Left ventricle myocardium inferior (tissue), 1 donor: Measurements from ENCODE around the gene NR2F1-AS1. TPM values are rescaled to one million over a fixed set of nuclear protein-coding genes. Genes with fewer than 3 reads are reported as not detected.
"Not testable (repeated sequence)": the region's sequence is repeated elsewhere in the genome, so short reads cannot be mapped to it uniquely, and the experiment has no call there.

Experiments
- DNase-seq: peaks from one replicate; pipeline ENCODE4 v3.0.0-alpha.2; 2020
- H3K27ac ChIP-seq: fragments of 200-600 bp; replicated peaks from 2 replicates; pipeline ENCODE4 v1.8.0; 2021
- H3K27me3 ChIP-seq: fragments of 200-600 bp; 2 replicates; pipeline ENCODE4 v1.8.0; 2021; ENCODE audit warnings: low read depth
- H3K36me3 ChIP-seq: fragments of 200-600 bp; 2 replicates; pipeline ENCODE4 v1.8.0; 2021
- H3K4me1 ChIP-seq: fragments of 200-600 bp; 2 replicates; pipeline ENCODE4 v1.8.0; 2021
- H3K4me3 ChIP-seq: fragments of 200-600 bp; 2 replicates; pipeline ENCODE4 v1.8.0; 2021; ENCODE audit warnings: mild to moderate bottlenecking, moderate library complexity
- H3K9me3 ChIP-seq: fragments of 200-600 bp; replicated peaks from 2 replicates; pipeline ENCODE4 v1.8.0; 2021
- intact Hi-C: fragments of 100-400 bp; cut with micrococcal nuclease; formaldehyde crosslinking; loops from one replicate; pipeline ENCODE4 v1.11.0; 2022
- total RNA-seq: library from RNA; stranded (reverse); fragmentation: NEBNext Ultra II Directional; extraction: Animal tissue kit (Norgen Biotek cat#: 25700); gene quantifications from one replicate; pipeline ENCODE4 v1.2.1, GENCODE V29; 2021
- TF ChIP-seq, protein P1 (sequence below): fragments of 200-600 bp; IDR thresholded peaks from 2 replicates; pipeline ENCODE4 v1.8.0; 2021; ENCODE audit warnings: antibody characterized with exemption, mild to moderate bottlenecking, borderline replicate concordance
- donor health status: DM: no; HTN: yes; CAD: no; lungs with severe emphysema.

Gene NR2F1-AS1
- total RNA-seq, 1 donor from 2014 or later, result 0.60 TPM

DNA sequence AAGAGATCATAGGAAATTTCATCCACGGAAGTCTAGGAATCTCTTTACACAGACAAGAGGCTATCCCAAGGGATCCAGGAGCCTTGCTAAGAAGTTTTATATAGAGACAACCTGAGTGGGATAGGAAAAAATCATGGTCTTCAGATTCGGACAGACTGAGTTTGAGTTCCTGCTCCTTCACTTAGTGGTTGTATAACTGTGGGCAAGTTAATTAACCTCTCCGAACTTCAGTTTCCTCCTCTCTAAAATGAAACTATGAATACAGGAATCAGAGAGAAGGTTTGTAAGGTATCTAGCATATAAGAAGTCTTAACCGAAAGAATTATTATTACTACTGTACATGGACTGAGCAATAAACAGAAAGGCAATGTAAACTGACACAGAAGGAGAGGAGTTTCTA, 35.1 kb downstream of the NR2F1-AS1 start:
- DNase-seq, result no peak
- no peaks in the 10 kb centered on the region for H3K4me1 ChIP-seq
- no peak overlapping the region for H3K4me3 ChIP-seq
- H3K27me3 ChIP-seq, result no peaks in the 10 kb centered on the region
- TF ChIP-seq, protein P1, sequence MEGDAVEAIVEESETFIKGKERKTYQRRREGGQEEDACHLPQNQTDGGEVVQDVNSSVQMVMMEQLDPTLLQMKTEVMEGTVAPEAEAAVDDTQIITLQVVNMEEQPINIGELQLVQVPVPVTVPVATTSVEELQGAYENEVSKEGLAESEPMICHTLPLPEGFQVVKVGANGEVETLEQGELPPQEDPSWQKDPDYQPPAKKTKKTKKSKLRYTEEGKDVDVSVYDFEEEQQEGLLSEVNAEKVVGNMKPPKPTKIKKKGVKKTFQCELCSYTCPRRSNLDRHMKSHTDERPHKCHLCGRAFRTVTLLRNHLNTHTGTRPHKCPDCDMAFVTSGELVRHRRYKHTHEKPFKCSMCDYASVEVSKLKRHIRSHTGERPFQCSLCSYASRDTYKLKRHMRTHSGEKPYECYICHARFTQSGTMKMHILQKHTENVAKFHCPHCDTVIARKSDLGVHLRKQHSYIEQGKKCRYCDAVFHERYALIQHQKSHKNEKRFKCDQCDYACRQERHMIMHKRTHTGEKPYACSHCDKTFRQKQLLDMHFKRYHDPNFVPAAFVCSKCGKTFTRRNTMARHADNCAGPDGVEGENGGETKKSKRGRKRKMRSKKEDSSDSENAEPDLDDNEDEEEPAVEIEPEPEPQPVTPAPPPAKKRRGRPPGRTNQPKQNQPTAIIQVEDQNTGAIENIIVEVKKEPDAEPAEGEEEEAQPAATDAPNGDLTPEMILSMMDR, result no peak
- no peaks in the 10 kb centered on the region for H3K9me3 ChIP-seq
- H3K36me3 ChIP-seq, result no peaks in the 10 kb centered on the region
- H3K27ac ChIP-seq, result no peak overlapping the region
- intact Hi-C loops, result no loop called here

DNA sequence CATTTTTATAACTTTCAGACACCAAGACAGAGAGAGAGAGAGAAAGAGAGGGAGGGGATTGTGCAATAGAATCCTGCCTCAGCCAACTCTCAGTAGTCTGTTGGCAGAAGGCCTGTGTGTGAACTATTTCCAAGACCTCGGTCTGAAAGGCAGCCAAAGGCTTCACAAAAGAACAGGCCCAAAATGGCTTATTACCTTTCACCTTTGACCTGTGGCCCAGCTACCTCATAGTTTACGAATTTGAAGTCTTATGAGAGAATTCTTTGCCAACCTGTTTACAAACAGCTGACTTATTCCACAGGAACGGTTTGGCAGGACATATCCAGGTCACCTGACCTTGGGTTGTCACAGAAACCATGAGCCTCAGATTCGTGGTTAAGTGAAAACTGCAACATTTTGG, 48.6 kb downstream of the NR2F1-AS1 start:
- Histone ChIP-seq H3K27ac (peak overlapping the region; percentile 36), H3K27me3 (no peaks in the 10 kb centered on the region), H3K4me1 (peaks cover 8% of the 10 kb centered on the region), H3K9me3 (peaks cover 24% of the 10 kb centered on the region), H3K36me3 (no peaks in the 10 kb centered on the region), H3K4me3 (no peak overlapping the region)
- DNase-seq, result peak; percentile 51
- TF ChIP-seq, protein P1, result no peak
- intact Hi-C loops, result no loop called here

DNA sequence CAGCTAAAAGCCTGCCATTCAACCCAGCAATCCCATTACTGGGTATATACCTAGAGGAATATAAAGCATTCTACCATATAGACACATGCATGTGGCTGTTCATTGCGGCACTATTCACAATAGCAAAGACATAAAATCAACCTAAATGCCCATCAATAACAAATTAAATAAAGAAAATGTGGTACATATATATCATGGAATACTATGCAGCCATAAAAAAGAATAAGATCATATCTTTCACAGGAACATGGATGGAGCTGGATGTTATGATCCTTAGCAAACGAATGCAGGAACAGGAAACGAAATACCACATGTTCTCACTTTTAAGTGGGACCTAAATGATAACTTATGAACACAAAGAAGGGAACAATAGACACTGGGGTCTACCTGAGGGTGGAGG, 59.2 kb downstream of the NR2F1-AS1 start:
- peaks cover 55% of the 10 kb centered on the region for H3K9me3 ChIP-seq
- intact Hi-C loops, result not testable (repeated sequence)

DNA sequence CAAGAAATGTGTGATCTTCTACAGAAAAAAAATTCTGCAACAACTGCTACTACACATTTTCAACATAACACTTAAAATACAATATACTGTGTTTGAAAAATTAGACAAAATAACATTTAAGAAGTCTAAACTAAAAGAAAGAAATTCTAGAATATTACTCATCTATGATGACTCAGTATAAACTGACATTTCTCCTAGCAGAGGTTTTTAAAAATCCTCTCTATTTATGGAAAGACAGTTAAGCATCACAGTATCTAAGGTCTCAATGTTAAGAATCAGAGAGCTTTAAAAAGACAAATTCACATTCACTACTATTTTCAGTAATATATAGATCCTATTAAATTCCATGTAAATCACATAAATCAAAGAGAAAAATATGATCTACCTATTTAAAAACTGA, 61.3 kb downstream of the NR2F1-AS1 start:
- Histone ChIP-seq H3K27ac (no peak overlapping the region), H3K4me3 (no peak overlapping the region), H3K27me3 (no peaks in the 10 kb centered on the region), H3K4me1 (no peaks in the 10 kb centered on the region), H3K36me3 (no peaks in the 10 kb centered on the region), H3K9me3 (peaks cover 36% of the 10 kb centered on the region)
- TF ChIP-seq, protein P1, result no peak
- DNase-seq, result no peak
- intact Hi-C loops, result no loop called here

More for the DNA sequence above, 59.2 kb downstream of the NR2F1-AS1 start:
- not testable (repeated sequence) for H3K4me3 ChIP-seq, H3K36me3 ChIP-seq, H3K27me3 ChIP-seq, H3K4me1 ChIP-seq, DNase-seq, H3K27ac ChIP-seq

DNA sequence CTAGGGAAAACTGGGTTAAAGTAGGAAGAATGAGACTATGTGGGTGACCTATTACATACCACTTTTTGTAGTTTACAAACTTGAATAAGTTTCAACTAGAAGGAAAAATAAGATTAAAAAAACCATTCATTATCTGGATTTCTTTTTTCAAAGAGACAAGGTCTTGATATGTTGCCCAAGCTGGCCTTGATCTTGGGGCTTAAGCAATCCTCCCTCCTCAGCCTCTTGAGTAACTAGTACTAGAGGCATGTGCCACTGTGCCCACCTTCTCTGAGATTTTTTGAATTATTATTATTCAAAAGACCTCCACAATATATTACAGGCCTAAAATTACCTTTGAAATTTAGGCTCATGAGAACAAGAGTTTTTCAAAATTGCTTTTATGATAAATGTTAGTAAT, 63.2 kb downstream of the NR2F1-AS1 start:
- H3K4me1 ChIP-seq, result no peaks in the 10 kb centered on the region
- DNase-seq, result no peak

DNA sequence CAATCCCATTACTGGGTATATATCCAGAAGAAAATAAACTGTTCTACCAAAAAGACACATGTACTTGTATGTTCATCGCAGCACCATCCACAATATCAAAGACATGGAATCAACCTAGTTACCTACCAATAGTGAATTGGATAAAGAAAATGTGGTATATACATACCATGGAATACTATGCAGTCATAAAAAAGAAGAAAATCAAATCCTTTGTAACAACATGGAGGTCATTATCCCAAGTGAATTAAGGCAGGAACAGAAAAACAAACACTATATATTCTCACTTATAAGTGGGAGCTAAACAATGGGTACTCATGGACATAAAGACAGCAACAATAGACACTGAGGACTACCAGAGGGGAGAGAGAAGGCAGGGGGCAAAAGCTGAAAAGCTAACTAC, 67.7 kb downstream of the NR2F1-AS1 start:
- no peaks in the 10 kb centered on the region for H3K36me3 ChIP-seq
- DNase-seq, result no peak
- no peaks in the 10 kb centered on the region for H3K9me3 ChIP-seq
- H3K27me3 ChIP-seq, result no peaks in the 10 kb centered on the region
- intact Hi-C loops, result no loop called here
- TF ChIP-seq, protein P1, result no peak
- H3K27ac ChIP-seq, result no peak overlapping the region
- no peak overlapping the region for H3K4me3 ChIP-seq
- no peaks in the 10 kb centered on the region for H3K4me1 ChIP-seq

More for the DNA sequence above, 63.2 kb downstream of the NR2F1-AS1 start:
- intact Hi-C loops, result no loop called here
- Histone ChIP-seq H3K36me3 (no peaks in the 10 kb centered on the region), H3K27ac (no peak overlapping the region), H3K4me3 (no peak overlapping the region), H3K9me3 (peaks cover 17% of the 10 kb centered on the region), H3K27me3 (no peaks in the 10 kb centered on the region)
- TF ChIP-seq, protein P1, result no peak
